ENCODE results near the gene GRK6. TPM values are rescaled to one million over a fixed set of nuclear protein-coding genes. Genes with fewer than 3 reads are reported as not detected.

Gene GRK6
- total RNA-seq, 1 experiment from 2014 or later = 75.2 TPM

GRCh38 chr5:177466861-177467260 lies 40.4 kb downstream of the GRK6 start:
- Histone ChIP-seq H3K23me2 (ENCODE audit: insufficient read length, low read depth, low read length, poor library complexity, severe bottlenecking) (no peaks in the 10 kb centered on the region), H2BK15ac (ENCODE audit: low read depth, low read length) (no peak overlapping the region), H2BK5ac (ENCODE audit: insufficient read length, low read length) (no peak overlapping the region), H4K8ac (replicated peaks; ENCODE audit: insufficient read length, low read depth, low read length) (no peak overlapping the region), H3K27me3 (ENCODE audit: insufficient read depth, low read length) (no peaks in the 10 kb centered on the region), H3K79me2 (ENCODE audit: insufficient read depth, low read length) (peaks cover 18% of the 10 kb centered on the region; the same call in 1 of the 2 replicates), H3K56ac (ENCODE audit: insufficient read length, low read depth, low read length) (no peak overlapping the region), H4K91ac (ENCODE audit: insufficient read length, low read depth, low read length) (no peak overlapping the region), H4K5ac (ENCODE audit: insufficient read length, low read depth, low read length) (no peak overlapping the region), H3K4me2 (ENCODE audit: insufficient read depth, insufficient read length, low read length) (no peak overlapping the region), H3K18ac (ENCODE audit: insufficient read length, low read depth, low read length) (no peak overlapping the region), H3K14ac (ENCODE audit: insufficient read depth, low read length) (no peak overlapping the region), H3K9ac (ENCODE audit: extremely low read depth, insufficient read length, low read length) (no peak overlapping the region), H2AFZ (ENCODE audit: low read length) (no peak overlapping the region), H3K23ac (ENCODE audit: insufficient read length, low read depth, low read length) (no peak overlapping the region), H3K4ac (ENCODE audit: low read depth, low read length) (no peak overlapping the region), H3K4me1 (ENCODE audit: insufficient read depth, low read length) (peaks cover 13% of the 10 kb centered on the region; the same call in 1 of the 2 replicates), H2BK12ac (ENCODE audit: insufficient read length, low read depth, low read length) (no peak overlapping the region), H3K9me3 (ENCODE audit: control insufficient read depth, low read depth, low read length) (no peaks in the 10 kb centered on the region), H4K20me1 (ENCODE audit: control insufficient read depth, insufficient read depth, insufficient read length) (no peaks in the 10 kb centered on the region), H2BK20ac (ENCODE audit: low read depth, low read length, poor library complexity, severe bottlenecking) (no peak overlapping the region), H2AK5ac (ENCODE audit: insufficient read length, low read length) (no peak overlapping the region), H3K27ac (ENCODE audit: insufficient read length, low read depth, low read length) (no peak overlapping the region), H3T11ph (ENCODE audit: low read length) (no peak overlapping the region), H2BK120ac (ENCODE audit: low read depth, low read length, poor library complexity, severe bottlenecking) (no peak overlapping the region), H3K79me1 (ENCODE audit: insufficient read depth, low read depth, low read length, poor library complexity, severe bottlenecking) (peaks cover 10% of the 10 kb centered on the region)
- peaks cover 14 to 35% of the 10 kb centered on the region in 2 experiments for H3K4me1 Mint-ChIP-seq
- H3K36me3 Mint-ChIP-seq (ENCODE audit: insufficient read depth in 1 of 3, low read depth in 3 of 3) = peaks cover 65 to 91% (median 89%) of the 10 kb centered on the region in 3 experiments
- H3K9me3 Mint-ChIP-seq = peaks cover 2 to 11% of the 10 kb centered on the region in 2 experiments; a peak in 1 of 5 replicates
- WGBS (ENCODE audit: extremely low coverage, insufficient read length, low lambda C conversion rate) = no CpG with 5 or more reads among the region's 25 CpGs
- DNase-seq = no peak
- H3K4me3 Mint-ChIP-seq = no peak overlapping the region
- no peak overlapping the region for H3K27ac Mint-ChIP-seq
- TF ChIP-seq CTCF (conservative IDR thresholded peaks at IDR 0.05) = no peak
- H3K27me3 Mint-ChIP-seq (ENCODE audit: low read depth) = no peaks in the 10 kb centered on the region
